Measurements from ENCODE around the gene SAFB2. TPM values are rescaled to one million over a fixed set of nuclear protein-coding genes. Genes with fewer than 3 reads are reported as not detected.

SAFB2 gene
- 97.6 and 101 TPM in 2 replicates for total RNA-seq

DNA sequence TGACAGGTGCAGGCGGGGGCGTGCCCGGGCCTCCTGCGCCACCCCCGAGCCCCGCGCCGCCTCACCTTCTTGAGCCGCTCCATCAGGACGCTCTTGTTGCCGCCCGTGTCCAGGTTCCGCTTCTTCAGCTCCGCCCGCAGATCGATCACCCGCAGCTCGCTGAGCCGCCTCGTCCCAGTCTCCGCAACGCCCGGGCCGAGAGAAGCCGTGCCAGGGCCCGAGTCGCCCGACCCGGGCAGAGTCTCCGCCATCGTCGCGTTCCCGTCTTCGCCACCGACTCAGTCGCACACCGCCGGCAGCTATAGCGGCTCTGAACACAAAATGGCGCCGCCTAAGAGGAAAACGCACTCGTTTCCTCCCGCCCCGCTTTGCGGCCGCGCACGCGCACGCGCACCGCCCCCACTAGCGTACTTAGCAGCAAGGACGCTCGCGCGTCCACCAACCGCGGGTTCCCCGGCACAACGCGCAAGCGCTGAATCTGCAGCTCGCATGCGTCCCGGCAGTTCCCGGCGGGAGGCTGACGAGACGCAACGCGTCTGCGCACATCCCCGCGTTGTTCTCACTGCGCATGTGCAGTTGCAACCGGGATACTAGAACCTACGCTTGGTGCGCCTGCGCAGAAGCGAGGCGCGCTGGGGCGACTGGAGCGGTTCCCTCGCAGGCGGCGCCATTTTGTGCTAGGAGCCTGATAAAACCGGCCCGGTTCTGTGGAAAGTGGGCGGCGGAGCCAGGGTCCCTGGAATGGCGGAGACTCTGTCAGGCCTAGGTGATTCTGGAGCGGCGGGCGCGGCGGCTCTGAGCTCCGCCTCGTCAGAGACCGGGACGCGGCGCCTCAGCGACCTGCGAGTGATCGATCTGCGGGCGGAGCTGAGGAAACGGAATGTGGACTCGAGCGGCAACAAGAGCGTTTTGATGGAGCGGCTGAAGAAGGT, at the start of gene SAFB2, which contains the start of gene SAFB:
Gene SAFB2, minus strand, starts transcription at position 312 of the 932 bp plus-strand sequence. Its CDS starts 61 bp downstream, at position 251.
Gene SAFB, plus strand, starts transcription at position 619 of the 932 bp plus-strand sequence. Its CDS starts 123 bp downstream, at position 742.
- Mint-ChIP-seq H3K27ac (peak within 1 kb of the TSS; percentile 100), H3K4me1 (peaks cover 55% of the 10 kb centered on the region), H3K4me3 (peak within 1 kb of the TSS; percentile 100), H3K27me3 (peaks cover 3% of the 10 kb centered on the region), H3K9me3 (peaks cover 4% of the 10 kb centered on the region), H3K36me3 (ENCODE audit: low read depth) (peaks cover 70% of the 10 kb centered on the region)
- DNase-seq = peak; percentile 100
- intact Hi-C loops (cut with micrococcal nuclease) = loop anchor here (1.0 to 5.0 kb wide), 5 partner anchors 58 to 832 kb away; partner anchors contain the start of genes CATSPERD, DUS3L, FEM1A and LONP1

DNA sequence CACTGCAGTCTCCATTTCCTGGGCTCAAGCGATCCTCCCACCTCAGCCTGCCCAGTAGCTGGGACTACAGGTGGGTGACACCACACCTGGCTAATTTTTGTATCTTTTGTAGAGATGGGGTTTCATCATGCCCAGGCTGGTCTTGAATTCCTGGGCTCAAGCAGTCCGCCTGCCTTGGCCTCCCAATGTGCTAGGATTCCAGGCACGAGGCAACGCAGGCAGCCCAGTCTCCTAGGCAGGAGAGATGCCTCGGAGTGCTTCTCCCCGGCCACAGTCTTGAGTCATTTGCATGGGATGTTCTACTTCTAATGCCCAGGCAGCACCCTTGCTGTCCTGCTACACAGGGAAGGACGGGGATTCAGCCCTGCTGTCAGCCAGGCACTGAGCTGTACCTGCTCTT, 49.0 kb upstream of the SAFB2 start:
- no peaks in the 10 kb centered on the region for H3K4me1 Mint-ChIP-seq

DNA sequence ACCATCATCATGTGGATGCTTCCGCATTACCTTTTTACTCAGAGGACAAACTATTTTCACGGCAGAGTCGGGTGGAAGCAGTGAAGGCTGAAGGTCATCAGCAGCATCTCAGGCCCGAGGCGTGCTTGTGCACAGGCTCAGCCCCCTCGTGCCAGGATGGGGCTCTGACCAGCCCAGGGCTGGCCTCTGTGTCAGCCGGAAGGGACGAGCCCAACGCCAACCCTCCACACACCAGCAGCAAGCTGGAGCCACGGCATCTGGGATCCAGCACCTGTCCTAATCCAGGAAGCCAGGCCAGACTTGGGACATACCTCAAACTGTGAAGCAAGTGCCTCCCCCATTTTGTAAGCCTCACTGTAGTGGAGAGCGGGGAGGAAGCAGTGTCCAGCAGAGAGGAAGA, 46.6 kb upstream of the SAFB2 start:
- Mint-ChIP-seq H3K27ac (no peak overlapping the region), H3K4me3 (no peak overlapping the region), H3K36me3 (ENCODE audit: low read depth) (peaks cover 63% of the 10 kb centered on the region), H3K9me3 (no peaks in the 10 kb centered on the region), H3K27me3 (no peaks in the 10 kb centered on the region), H3K4me1 (peaks cover 9% of the 10 kb centered on the region)
- intact Hi-C loops (cut with micrococcal nuclease) = no loop called here
- DNase-seq = no peak

More for the DNA sequence above, 49.0 kb upstream of the SAFB2 start:
- Mint-ChIP-seq H3K27ac (no peak overlapping the region), H3K36me3 (ENCODE audit: low read depth) (peaks cover 46% of the 10 kb centered on the region), H3K27me3 (no peaks in the 10 kb centered on the region), H3K4me3 (no peak overlapping the region), H3K9me3 (no peaks in the 10 kb centered on the region)
- no peak for DNase-seq
- intact Hi-C loops (cut with micrococcal nuclease) = no loop called here

DNA sequence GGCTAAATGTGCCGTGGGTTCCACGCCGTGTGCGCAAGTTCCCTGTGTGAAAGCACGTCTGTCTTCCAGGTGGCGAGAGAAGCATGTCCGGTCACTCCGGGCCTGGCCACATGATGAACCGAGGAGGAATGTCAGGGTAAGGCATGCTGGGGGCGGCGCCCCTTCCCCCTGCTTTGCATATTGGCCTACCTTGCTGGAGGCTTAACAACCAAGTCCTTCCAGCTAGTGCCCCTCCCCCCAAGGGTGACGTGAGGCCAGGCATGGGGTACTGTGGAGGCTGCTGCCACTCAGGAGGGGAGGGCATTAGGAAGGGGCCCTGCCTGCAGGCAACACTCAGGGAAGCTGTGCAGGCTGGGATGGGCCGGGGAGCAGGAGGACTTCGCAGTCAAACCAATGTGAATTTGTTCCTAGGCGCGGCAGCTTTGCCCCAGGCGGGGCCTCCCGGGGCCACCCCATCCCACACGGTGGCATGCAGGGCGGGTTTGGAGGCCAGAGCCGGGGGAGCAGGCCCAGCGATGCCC, 45.2 kb upstream of the SAFB2 start:
- Mint-ChIP-seq H3K4me3 (no peak overlapping the region), H3K9me3 (no peaks in the 10 kb centered on the region), H3K36me3 (ENCODE audit: low read depth) (peaks cover 64% of the 10 kb centered on the region), H3K4me1 (peaks cover 9% of the 10 kb centered on the region), H3K27me3 (no peaks in the 10 kb centered on the region), H3K27ac (no peak overlapping the region)
- DNase-seq = no peak
- intact Hi-C loops (cut with micrococcal nuclease) = no loop called here

DNA sequence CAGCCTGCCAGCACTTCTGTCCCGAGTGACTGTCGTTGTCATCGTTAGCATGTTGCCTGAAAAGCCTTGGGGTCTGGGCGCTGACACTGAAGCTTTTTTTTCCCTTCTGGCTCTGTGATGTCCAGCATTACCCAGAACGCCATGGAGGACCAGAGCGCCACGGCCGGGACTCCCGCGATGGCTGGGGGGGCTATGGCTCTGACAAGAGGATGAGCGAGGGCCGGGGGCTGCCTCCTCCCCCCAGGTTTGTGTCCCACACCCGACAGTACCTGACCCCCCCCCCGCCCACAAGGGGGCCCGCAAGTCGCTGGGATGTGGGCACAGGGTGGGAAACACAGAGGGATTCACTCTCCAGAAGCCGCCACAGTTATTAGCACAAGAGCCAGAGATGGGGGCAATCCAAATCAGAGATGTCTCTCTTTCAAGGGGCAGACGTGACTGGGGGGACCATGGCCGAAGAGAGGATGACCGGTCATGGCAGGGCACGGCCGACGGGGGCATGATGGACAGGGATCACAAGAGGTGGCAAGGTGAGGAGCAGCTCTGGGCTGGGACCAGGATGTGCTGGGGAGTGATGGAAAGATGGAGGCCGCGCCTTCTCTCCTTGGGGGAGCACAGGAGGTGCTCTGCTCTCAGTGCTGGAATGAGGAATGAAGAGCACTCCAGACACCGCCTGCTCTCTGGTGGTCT, 44.5 kb upstream of the SAFB2 start:
- Mint-ChIP-seq H3K4me1 (peaks cover 9% of the 10 kb centered on the region), H3K27me3 (no peaks in the 10 kb centered on the region), H3K4me3 (no peak overlapping the region), H3K27ac (peak overlapping the region; percentile 59), H3K36me3 (ENCODE audit: low read depth) (peaks cover 64% of the 10 kb centered on the region), H3K9me3 (no peaks in the 10 kb centered on the region)
- intact Hi-C loops (cut with micrococcal nuclease) = no loop called here
- no peak for DNase-seq

DNA sequence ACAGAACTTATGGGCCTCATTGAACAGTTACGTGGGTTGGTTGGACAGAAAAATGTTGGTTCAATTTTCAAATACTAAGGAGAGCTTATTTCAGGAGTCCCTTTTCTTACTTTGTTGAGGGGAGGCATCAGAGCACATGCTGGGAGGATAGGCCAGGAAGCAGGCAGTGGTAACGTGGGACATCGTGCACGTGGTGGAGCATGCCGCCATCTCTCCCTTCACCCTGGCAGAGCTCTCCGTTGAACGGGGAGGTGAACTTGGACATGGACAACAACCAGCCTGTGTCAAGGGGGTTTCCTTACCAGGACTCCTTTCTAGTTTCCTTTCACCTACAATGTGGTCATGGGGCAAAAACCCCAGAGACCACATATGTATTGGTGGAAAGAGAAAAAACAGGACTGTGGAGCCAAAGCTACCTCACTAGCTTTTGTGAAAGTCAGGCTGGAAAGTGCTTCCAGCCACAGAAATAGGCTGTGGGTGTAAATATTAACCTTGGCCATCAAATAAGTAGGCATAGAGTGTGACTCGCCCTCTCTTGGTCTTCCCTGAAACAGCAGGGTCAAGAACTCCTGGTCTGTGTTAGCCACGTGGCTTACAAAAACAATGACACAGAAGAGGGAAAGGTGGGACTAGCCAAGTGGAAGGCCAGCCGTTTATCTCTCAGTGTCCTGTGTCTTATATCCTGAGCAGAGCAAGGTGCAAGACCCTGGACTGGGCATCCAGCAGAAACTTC, 43.4 kb upstream of the SAFB2 start:
- H3K36me3 Mint-ChIP-seq (ENCODE audit: low read depth) = peaks cover 69% of the 10 kb centered on the region
- no peaks in the 10 kb centered on the region for H3K27me3 Mint-ChIP-seq
- no peak for DNase-seq

DNA sequence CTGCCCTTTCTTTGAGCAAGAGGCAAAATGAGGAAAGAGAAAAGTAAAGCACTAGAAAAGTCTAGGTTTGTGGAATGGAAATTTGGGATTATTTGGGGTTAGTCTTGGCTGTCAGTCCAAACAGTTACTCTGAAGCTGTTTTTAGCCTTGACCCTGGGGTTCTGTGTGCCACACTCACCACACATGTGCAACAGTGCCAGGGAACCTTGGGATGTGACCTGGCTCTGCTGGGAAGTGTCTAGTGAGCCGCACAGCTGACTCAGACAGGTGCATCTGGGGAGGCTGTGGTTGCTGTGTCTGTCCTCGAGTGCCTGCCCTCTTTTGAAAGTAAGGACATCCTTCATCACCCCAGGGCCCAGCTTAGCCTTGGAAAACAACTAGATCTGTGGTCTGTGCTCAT, 41.9 kb upstream of the SAFB2 start:
- H3K9me3 Mint-ChIP-seq = no peaks in the 10 kb centered on the region
- H3K27ac Mint-ChIP-seq = no peak overlapping the region

More for the DNA sequence above, 43.4 kb upstream of the SAFB2 start:
- Mint-ChIP-seq H3K27ac (peak overlapping the region; percentile 41), H3K9me3 (no peaks in the 10 kb centered on the region), H3K4me1 (peaks cover 9% of the 10 kb centered on the region), H3K4me3 (no peak overlapping the region)
- intact Hi-C loops (cut with micrococcal nuclease) = no loop called here

DNA sequence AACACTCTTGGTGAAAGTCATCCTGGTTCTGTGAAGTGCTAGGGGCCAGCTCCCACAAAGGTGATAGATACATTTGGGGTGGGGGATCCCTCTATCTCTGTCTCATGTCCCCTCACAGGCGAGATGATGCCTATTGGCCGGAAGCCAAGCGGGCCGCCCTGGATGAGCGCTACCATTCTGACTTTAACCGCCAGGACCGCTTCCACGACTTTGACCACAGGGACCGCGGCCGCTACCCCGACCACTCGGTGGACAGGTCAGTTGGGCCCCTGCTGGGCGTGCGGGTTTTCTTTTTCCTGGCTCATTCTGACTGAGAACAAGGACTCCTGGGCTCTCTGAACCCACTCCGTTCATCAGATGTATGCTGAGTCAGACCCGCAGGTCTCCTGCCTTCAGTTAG, 41.3 kb upstream of the SAFB2 start:
- H3K27me3 Mint-ChIP-seq = no peaks in the 10 kb centered on the region
- H3K36me3 Mint-ChIP-seq (ENCODE audit: low read depth) = peaks cover 68% of the 10 kb centered on the region
- H3K4me3 Mint-ChIP-seq = no peak overlapping the region
- DNase-seq = no peak
- no peaks in the 10 kb centered on the region for H3K9me3 Mint-ChIP-seq
- H3K4me1 Mint-ChIP-seq = peaks cover 11% of the 10 kb centered on the region
- H3K27ac Mint-ChIP-seq = no peak overlapping the region
- intact Hi-C loops (cut with micrococcal nuclease) = no loop called here

More for the DNA sequence above, 41.9 kb upstream of the SAFB2 start:
- no peak for DNase-seq
- peaks cover 11% of the 10 kb centered on the region for H3K4me1 Mint-ChIP-seq
- no peak overlapping the region for H3K4me3 Mint-ChIP-seq
- H3K27me3 Mint-ChIP-seq = no peaks in the 10 kb centered on the region
- peaks cover 67% of the 10 kb centered on the region for H3K36me3 Mint-ChIP-seq (ENCODE audit: low read depth)
- intact Hi-C loops (cut with micrococcal nuclease) = no loop called here

DNA sequence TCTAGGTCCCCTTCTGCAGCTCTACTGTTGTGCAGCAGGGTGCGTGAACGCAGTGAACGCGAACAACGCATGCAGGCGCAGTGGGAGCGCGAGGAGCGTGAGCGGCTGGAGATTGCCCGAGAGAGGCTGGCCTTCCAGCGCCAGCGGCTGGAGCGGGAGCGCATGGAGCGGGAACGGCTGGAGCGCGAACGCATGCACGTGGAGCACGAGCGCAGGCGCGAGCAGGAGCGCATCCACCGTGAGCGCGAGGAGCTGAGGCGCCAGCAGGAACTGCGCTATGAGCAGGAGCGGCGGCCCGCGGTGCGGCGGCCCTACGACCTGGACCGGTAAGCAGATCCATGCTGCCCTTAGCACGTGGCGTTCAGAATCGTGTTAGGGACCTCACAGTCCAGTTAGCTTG, 38.9 kb upstream of the SAFB2 start:
- peaks cover 62% of the 10 kb centered on the region for H3K36me3 Mint-ChIP-seq (ENCODE audit: low read depth)
- no peaks in the 10 kb centered on the region for H3K9me3 Mint-ChIP-seq
- peaks cover 11% of the 10 kb centered on the region for H3K4me1 Mint-ChIP-seq
- no peak overlapping the region for H3K27ac Mint-ChIP-seq
- H3K4me3 Mint-ChIP-seq = no peak overlapping the region
- intact Hi-C loops (cut with micrococcal nuclease) = no loop called here
- DNase-seq = no peak
- no peaks in the 10 kb centered on the region for H3K27me3 Mint-ChIP-seq

DNA sequence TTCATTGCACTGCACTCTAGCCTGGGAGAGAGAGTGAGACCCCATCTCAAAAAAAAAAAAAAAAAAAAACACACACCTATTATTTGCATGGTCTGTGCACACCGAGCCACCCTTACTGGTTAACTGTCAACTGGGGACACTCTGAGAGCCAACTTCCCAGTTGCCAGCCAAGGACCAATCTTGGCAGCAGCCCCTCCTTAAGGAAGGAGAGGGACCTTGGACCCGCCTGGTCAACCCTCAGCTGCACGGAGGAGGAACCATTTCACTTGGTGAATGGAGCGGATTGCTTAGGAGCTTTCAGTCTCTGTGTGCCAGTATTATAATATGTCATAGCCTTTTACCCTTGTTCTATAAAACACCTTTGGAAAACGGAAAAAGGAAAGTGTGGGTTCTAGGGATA, 32.8 kb upstream of the SAFB2 start:
- no peak for DNase-seq
- Mint-ChIP-seq H3K4me3 (no peak overlapping the region), H3K4me1 (peaks cover 2% of the 10 kb centered on the region), H3K27me3 (no peaks in the 10 kb centered on the region), H3K9me3 (no peaks in the 10 kb centered on the region), H3K27ac (no peak overlapping the region), H3K36me3 (ENCODE audit: low read depth) (peaks cover 64% of the 10 kb centered on the region)
- intact Hi-C loops (cut with micrococcal nuclease) = no loop called here

DNA sequence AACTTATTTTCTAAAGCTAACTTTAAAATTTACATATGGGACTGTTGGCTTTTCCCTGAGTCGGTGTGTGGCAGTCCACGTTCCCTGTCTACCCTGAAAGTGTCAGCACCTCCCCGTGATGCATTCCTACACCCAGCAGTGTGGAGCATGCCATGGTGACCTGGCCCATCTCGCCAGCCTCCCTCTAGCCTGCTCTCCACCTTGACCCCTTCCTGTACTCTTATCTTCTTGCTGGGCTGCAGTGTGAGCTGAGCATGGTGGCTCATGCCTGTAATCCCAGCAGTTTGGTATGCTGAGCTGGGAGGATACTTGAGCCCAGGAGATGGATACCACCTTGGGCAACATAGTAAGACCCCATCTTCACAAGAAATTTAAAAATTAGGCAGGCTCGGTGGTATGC, 32.4 kb upstream of the SAFB2 start:
- intact Hi-C loops (cut with micrococcal nuclease) = no loop called here
- DNase-seq = no peak
- H3K36me3 Mint-ChIP-seq (ENCODE audit: low read depth) = peaks cover 68% of the 10 kb centered on the region
- no peaks in the 10 kb centered on the region for H3K9me3 Mint-ChIP-seq
- H3K27me3 Mint-ChIP-seq = no peaks in the 10 kb centered on the region
- peaks cover 2% of the 10 kb centered on the region for H3K4me1 Mint-ChIP-seq
- no peak overlapping the region for H3K4me3 Mint-ChIP-seq
- H3K27ac Mint-ChIP-seq = no peak overlapping the region

DNA sequence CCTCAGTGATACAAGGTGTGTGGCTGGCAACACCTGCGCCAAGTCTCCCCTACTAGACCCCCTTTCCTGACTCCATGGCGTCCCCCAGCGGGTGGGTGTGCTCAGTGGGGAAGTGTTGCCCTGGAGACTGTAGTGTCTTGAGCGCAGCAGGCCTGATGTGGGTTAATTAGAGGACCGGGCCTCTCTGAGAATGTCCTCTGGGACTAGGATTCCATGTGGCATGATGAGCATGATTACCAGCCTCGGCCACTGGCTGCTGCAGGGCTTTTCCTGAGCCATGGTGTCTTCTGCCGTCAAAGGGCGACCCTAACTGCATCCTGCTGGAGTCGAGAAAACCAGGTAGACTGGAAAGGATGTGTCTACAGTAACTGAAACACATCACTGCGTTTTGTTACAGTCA, 29.7 kb upstream of the SAFB2 start:
- no peak overlapping the region for H3K4me3 Mint-ChIP-seq
- H3K27ac Mint-ChIP-seq = no peak overlapping the region
- intact Hi-C loops (cut with micrococcal nuclease) = no loop called here
- H3K4me1 Mint-ChIP-seq = no peaks in the 10 kb centered on the region
- DNase-seq = no peak
- H3K36me3 Mint-ChIP-seq (ENCODE audit: low read depth) = peaks cover 69% of the 10 kb centered on the region
- no peaks in the 10 kb centered on the region for H3K9me3 Mint-ChIP-seq
- H3K27me3 Mint-ChIP-seq = no peaks in the 10 kb centered on the region

DNA sequence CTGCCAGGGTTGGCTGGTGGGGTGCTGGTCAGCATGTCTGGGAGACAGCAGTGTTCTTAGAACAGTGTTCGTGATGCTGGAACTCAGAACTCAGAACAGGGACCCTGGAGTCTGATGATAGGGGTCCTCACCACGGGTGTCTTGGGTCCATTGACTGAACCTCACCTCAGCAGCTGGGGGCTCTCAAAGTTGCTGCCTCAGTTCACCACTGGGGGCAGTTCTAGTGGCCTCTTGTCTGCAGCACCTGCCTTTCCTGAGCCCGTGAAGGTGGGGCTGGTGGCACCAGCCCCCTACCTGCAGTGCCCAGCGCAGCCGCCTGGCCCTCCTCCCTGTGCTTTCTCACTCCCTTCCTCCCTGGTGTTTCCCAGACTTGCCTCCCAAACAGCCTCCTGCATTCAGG, 28.8 kb upstream of the SAFB2 start:
- no peaks in the 10 kb centered on the region for H3K4me1 Mint-ChIP-seq
- intact Hi-C loops (cut with micrococcal nuclease) = no loop called here
- H3K9me3 Mint-ChIP-seq = no peaks in the 10 kb centered on the region
- no peak overlapping the region for H3K27ac Mint-ChIP-seq
- H3K27me3 Mint-ChIP-seq = no peaks in the 10 kb centered on the region
- peaks cover 75% of the 10 kb centered on the region for H3K36me3 Mint-ChIP-seq (ENCODE audit: low read depth)
- no peak overlapping the region for H3K4me3 Mint-ChIP-seq
- DNase-seq = no peak
